ENCODE data around the gene TOP3B. TPM values are rescaled to one million over a fixed set of nuclear protein-coding genes. Genes with fewer than 3 reads are reported as not detected.

TOP3B gene
- total and polyA plus RNA-seq, 9 of the 15 experiments (the other 6 are each of a cell fraction or from before 2014, with no cell fraction given) = 3.0 to 188 (median 112) TPM

GRCh38 chr22:21998595-21999247 is 16.1 kb upstream of the TOP3B start (continued):
- no peak for TF ChIP-seq ZNF609 (CRISPR knock-in tag; IDR thresholded peaks at IDR 0.05; ENCODE audit: borderline replicate concordance)
- 0 out of 2 replicates have a peak, but pooled peaks have one; percentile 47 for TF ChIP-seq ARID4B (CRISPR knock-in tag; IDR thresholded peaks at IDR 0.05)
- no peak for TF ChIP-seq BCL6 (CRISPR knock-in tag; IDR thresholded peaks at IDR 0.05)
- no peak for TF ChIP-seq ZNF133 (CRISPR knock-in tag; IDR thresholded peaks at IDR 0.05)
- no peak for TF ChIP-seq NCOA1 (IDR thresholded peaks at IDR 0.05; ENCODE audit: low read depth)
- TF ChIP-seq ELF2 (CRISPR knock-in tag; IDR thresholded peaks at IDR 0.05) = no peak
- TF ChIP-seq NCOA4 (IDR thresholded peaks at IDR 0.05; ENCODE audit: partially characterized antibody) = no peak
- no peak for TF ChIP-seq NFE2 (IDR thresholded peaks at IDR 0.05; ENCODE audit: low read depth)
- no peak for TF ChIP-seq NR3C1 (CRISPR knock-in tag; IDR thresholded peaks at IDR 0.05)
- TF ChIP-seq, protein P1, sequence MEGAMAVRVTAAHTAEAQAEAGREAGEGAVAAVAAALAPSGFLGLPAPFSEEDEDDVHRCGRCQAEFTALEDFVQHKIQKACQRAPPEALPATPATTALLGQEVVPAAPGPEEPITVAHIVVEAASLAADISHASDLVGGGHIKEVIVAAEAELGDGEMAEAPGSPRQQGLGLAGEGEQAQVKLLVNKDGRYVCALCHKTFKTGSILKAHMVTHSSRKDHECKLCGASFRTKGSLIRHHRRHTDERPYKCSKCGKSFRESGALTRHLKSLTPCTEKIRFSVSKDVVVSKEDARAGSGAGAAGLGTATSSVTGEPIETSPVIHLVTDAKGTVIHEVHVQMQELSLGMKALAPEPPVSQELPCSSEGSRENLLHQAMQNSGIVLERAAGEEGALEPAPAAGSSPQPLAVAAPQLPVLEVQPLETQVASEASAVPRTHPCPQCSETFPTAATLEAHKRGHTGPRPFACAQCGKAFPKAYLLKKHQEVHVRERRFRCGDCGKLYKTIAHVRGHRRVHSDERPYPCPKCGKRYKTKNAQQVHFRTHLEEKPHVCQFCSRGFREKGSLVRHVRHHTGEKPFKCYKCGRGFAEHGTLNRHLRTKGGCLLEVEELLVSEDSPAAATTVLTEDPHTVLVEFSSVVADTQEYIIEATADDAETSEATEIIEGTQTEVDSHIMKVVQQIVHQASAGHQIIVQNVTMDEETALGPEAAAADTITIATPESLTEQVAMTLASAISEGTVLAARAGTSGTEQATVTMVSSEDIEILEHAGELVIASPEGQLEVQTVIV (CRISPR knock-in tag; IDR thresholded peaks at IDR 0.05; ENCODE audit: borderline replicate concordance) = no peak
- no peak for TF ChIP-seq TRIM24 (IDR thresholded peaks at IDR 0.05)
- no peak for TF ChIP-seq SOX6 (IDR thresholded peaks at IDR 0.05)
